B cell (primary cell): ENCODE measurements around the gene RPL10A. TPM values are rescaled to one million over a fixed set of nuclear protein-coding genes. Genes with fewer than 3 reads are reported as not detected.

Experiments used
- ATAC-seq: fragments of 200-7000 bp; cut with Tn5 transposase; one replicate; pipeline ENCODE4 v1.10.0; 2021; ENCODE audit warnings: low read depth, mild to moderate bottlenecking, moderate number of reproducible peaks, moderate library complexity
- CTCF ChIA-PET: fragments of 350-600 bp; sonication (Branson Sonifier 250); formaldehyde crosslinking; loops from one replicate; lab custom pipeline; 2021; ENCODE audit warnings: antibody characterized with exemption, inconsistent platforms; lab: Charles Lee
- POLR2A ChIA-PET: fragments of 350-600 bp; sonication (Branson Sonifier 250); formaldehyde crosslinking; loops from one replicate; lab custom pipeline; 2021; ENCODE audit warnings: antibody characterized with exemption; lab: Charles Lee
- DNase-seq: peaks from one replicate; pipeline ENCODE4 v3.0.0; 2013
- H2AFZ ChIP-seq: 2 replicates; pipeline ENCODE4 v1.6.1; 2012; ENCODE audit warnings: mild to moderate bottlenecking, low read depth, low read length; ENCODE audit not compliant: insufficient read depth, poor library complexity, severe bottlenecking
- H3K27ac ChIP-seq, 2 donors: 1 replicate in 1 of 2; 2 replicates in 1 of 2; pipeline ENCODE4 v1.5.1; 2012 to 2013; ENCODE audit warnings: low read length in 2 of 2, mild to moderate bottlenecking in 2 of 2, moderate library complexity in 1 of 2
- H3K27me3 ChIP-seq, 4 experiments: fragments of 200-600 bp in 1 of 4; sonication (generic) in 1 of 4; replicated peaks in 1 of 4; 1 replicate in 2 of 4; 2 replicates in 2 of 4; pipeline versions ENCODE4 v1.6.1 to v1.7.0; 2013 to 2016; ENCODE audit warnings: low read length in 3 of 4, mild to moderate bottlenecking in 2 of 4, mixed read lengths in 1 of 4, moderate library complexity in 1 of 4; ENCODE audit not compliant: insufficient read depth in 4 of 4, control insufficient read depth in 3 of 4; ENCODE audit errors: control extremely low read depth in 1 of 4
- H3K36me3 ChIP-seq, 2 experiments: replicated peaks in 1 of 2; 1 replicate in 1 of 2; 2 replicates in 1 of 2; pipeline versions ENCODE4 v1.6.1 to v1.7.1; 2013; ENCODE audit warnings: low read length in 1 of 2; ENCODE audit not compliant: insufficient read depth in 2 of 2, control insufficient read depth in 1 of 2; ENCODE audit errors: control extremely low read depth in 1 of 2, extremely low read depth in 1 of 2
- H3K4me1 ChIP-seq, 2 donors: fragments of 200-600 bp in 1 of 2; sonication (generic) in 1 of 2; 1 replicate in 1 of 2; 2 replicates in 1 of 2; pipeline versions ENCODE4 v1.5.1 to v1.6.1; 2013 to 2017; ENCODE audit warnings: low read length in 2 of 2; ENCODE audit not compliant: control insufficient read depth in 2 of 2, insufficient read depth in 2 of 2
- H3K4me2 ChIP-seq: replicated peaks from 2 replicates; pipeline ENCODE3; 2012; ENCODE audit warnings: mild to moderate bottlenecking, low read depth, low read length; ENCODE audit not compliant: poor library complexity, severe bottlenecking
- H3K4me3 ChIP-seq, 5 experiments: fragments of 200-600 bp in 1 of 5; sonication (generic) in 1 of 5; 1 replicate in 3 of 5; 2 replicates in 2 of 5; pipeline versions ENCODE4 v1.5.1 to v1.7.0; 2011 to 2016; ENCODE audit warnings: low read length in 4 of 5, mild to moderate bottlenecking in 4 of 5, low read depth in 2 of 5, control low read depth in 1 of 5, moderate library complexity in 1 of 5; ENCODE audit not compliant: insufficient read depth in 1 of 5; ENCODE audit errors: control extremely low read depth in 1 of 5, extremely low read depth in 1 of 5
- H3K79me2 ChIP-seq: fragments of 200-600 bp; sonication (generic); one replicate; pipeline ENCODE4 v1.6.0; 2016; ENCODE audit warnings: low read length; ENCODE audit not compliant: control insufficient read depth, insufficient read depth
- H3K9ac ChIP-seq: fragments of 200-600 bp; sonication (generic); 2 replicates; pipeline ENCODE4 v1.6.1; 2017; ENCODE audit warnings: mild to moderate bottlenecking, low read length, moderate library complexity
- H3K9me3 ChIP-seq, 3 donors: one replicate each; pipeline versions ENCODE4 v1.6.1 to v1.7.1; 2013; ENCODE audit warnings: low read length in 2 of 3; ENCODE audit not compliant: control insufficient read depth in 2 of 3, insufficient read depth in 1 of 3; ENCODE audit errors: control extremely low read depth in 1 of 3
- H4K20me1 ChIP-seq: 2 replicates; pipeline ENCODE4 v1.6.0; 2012; ENCODE audit warnings: mild to moderate bottlenecking, low read length; ENCODE audit not compliant: insufficient read depth, control insufficient read depth, poor library complexity, severe bottlenecking
- H3K27ac Mint-ChIP-seq: one replicate; pipeline ENCODE4 v1.8.0; 2021; ENCODE audit warnings: mixed read lengths
- H3K27me3 Mint-ChIP-seq: one replicate; pipeline ENCODE4 v1.8.0; 2021; ENCODE audit warnings: mixed read lengths
- H3K4me1 Mint-ChIP-seq: one replicate; pipeline ENCODE4 v1.8.0; 2021; ENCODE audit warnings: mixed read lengths
- H3K4me3 Mint-ChIP-seq: one replicate; pipeline ENCODE4 v1.8.0; 2021; ENCODE audit warnings: mixed read lengths
- H3K9me3 Mint-ChIP-seq: one replicate; pipeline ENCODE4 v1.8.0; 2022; ENCODE audit warnings: mixed read lengths; ENCODE audit not compliant: insufficient read depth
- EZH2 ChIP-seq: IDR thresholded peaks from 2 replicates; pipeline ENCODE4 v1.6.1; 2012; ENCODE audit warnings: borderline replicate concordance, low read depth, mild to moderate bottlenecking, moderate library complexity, low read length; ENCODE audit not compliant: insufficient read depth, poor library complexity, severe bottlenecking
- WGBS: methylation state at CpG from one replicate; pipeline ENCODE4 v1.1.5; 2013; ENCODE audit warnings: missing lambda C conversion rate; ENCODE audit not compliant: insufficient coverage; 5-methylcytosine and 5-hydroxymethylcytosine counted together
- intact Hi-C: fragments of 100-400 bp; cut with micrococcal nuclease; formaldehyde crosslinking; loops from one replicate; pipeline ENCODE4 v1.10.0; 2022
- polyA plus RNA-seq: library from polyadenylated mRNA; depleted of rRNA; stranded (reverse); fragments of >200 nt; gene quantifications from 2 replicates; pipeline ENCODE4 v1.2.3, GENCODE V29; 2012
- total RNA-seq, 2 donors: library from RNA; stranded (reverse); fragments of 120-200 nt in 1 of 2; gene quantifications; 1 replicate in 1 of 2; 2 replicates in 1 of 2; pipeline versions ENCODE4 v1.2.3 to v1.2.4, GENCODE V29; 2013 to 2022
- TF ChIP-seq, protein P1 (sequence below): fragments of 200-600 bp; IDR thresholded peaks from one replicate; pipeline ENCODE4 v1.8.0; 2022; ENCODE audit warnings: antibody characterized with exemption, mild to moderate bottlenecking

RPL10A gene
- total and polyA plus RNA-seq, 2 donors (not counting 1 experiment from before 2014, with no cell fraction given) = 1,687 to 3,150 TPM

DNA sequence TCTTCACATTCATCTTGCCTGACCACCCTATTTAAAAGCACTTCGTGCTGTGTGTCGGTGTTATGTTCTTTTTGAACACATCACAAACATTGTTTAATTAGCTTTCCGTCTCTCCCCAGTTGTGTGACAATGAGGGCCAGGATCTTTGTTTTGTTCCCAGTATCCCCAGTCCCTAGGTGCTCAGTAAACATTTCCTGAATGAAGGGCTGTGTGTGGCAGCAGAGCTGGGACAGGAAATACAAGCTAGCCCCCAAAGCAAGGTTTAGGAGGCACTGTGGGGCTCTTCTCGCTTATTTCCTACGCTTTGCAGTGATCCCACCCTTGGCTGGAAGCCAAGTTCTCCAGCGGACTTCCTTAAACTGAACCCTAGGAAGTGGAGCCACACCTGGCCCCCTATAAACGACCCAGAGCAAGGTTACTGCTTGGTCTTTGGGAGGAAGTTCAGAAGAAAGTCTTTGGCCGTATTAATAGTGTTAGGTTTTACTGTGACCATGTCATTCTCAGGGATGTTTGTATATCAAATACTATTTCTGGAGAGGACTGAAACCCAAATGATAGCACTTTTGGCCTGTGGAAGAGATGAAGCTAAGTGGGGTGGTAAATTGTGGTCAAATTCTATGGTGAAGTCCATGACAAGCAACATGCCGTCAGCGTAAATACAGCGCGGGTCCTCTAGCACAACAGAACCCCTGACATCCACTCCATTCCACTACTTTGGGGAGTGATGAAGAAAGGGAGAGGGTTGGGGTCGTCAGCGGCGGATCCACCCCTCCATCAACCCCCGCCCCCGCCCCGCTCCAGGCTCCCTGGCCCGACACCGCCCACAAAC, 16.6 kb upstream of the RPL10A start:
- H3K4me3 Mint-ChIP-seq = peak overlapping the region; percentile 84
- ChIA-PET CTCF (interaction anchor here (0.6 to 11.4 kb wide), 17 partner anchors 17 to 187 kb away, joined by 3 to 205 read pairs (median 5); partner anchors contain the start of genes DEF6, PPARD and RPL10A), POLR2A (interaction anchor here (0.9 to 2.3 kb wide), 5 partner anchors 16 to 155 kb away, joined by 3 to 7 read pairs (median 3); partner anchors contain the start of gene RPL10A)
- no peak for TF ChIP-seq EZH2
- TF ChIP-seq, protein P1, sequence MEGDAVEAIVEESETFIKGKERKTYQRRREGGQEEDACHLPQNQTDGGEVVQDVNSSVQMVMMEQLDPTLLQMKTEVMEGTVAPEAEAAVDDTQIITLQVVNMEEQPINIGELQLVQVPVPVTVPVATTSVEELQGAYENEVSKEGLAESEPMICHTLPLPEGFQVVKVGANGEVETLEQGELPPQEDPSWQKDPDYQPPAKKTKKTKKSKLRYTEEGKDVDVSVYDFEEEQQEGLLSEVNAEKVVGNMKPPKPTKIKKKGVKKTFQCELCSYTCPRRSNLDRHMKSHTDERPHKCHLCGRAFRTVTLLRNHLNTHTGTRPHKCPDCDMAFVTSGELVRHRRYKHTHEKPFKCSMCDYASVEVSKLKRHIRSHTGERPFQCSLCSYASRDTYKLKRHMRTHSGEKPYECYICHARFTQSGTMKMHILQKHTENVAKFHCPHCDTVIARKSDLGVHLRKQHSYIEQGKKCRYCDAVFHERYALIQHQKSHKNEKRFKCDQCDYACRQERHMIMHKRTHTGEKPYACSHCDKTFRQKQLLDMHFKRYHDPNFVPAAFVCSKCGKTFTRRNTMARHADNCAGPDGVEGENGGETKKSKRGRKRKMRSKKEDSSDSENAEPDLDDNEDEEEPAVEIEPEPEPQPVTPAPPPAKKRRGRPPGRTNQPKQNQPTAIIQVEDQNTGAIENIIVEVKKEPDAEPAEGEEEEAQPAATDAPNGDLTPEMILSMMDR = no peak
- WGBS = 31% methylated on average over 7 of the region's 20 CpGs
- peak overlapping the region; percentile 88 for H3K9ac ChIP-seq
- DNase-seq (no peak), ATAC-seq (no peak)
- H3K4me3 ChIP-seq = peak overlapping the region; percentile 70 to 89 (median 79)
- H3K79me2 ChIP-seq = peaks cover 4% of the 10 kb centered on the region
- H3K36me3 ChIP-seq = peaks cover 0 to 5% of the 10 kb centered on the region in 2 experiments
- intact Hi-C loops = loop anchor here (1.0 to 5.0 kb wide), 5 partner anchors 17 to 576 kb away; partner anchors contain the start of genes ARMC12, MAPK14, RPL10A and TEAD3
- H2AFZ ChIP-seq = peak overlapping the region; percentile 86
- peak overlapping the region; percentile 6 to 23 for H3K27ac ChIP-seq
- no peaks in the 10 kb centered on the region for H3K9me3 Mint-ChIP-seq
- no peaks in the 10 kb centered on the region for H3K9me3 ChIP-seq
- H3K27me3 Mint-ChIP-seq = no peaks in the 10 kb centered on the region
- peaks cover 14 to 21% of the 10 kb centered on the region in 2 donors for H3K4me1 ChIP-seq
- H3K4me1 Mint-ChIP-seq = peaks cover 33% of the 10 kb centered on the region
- H3K27me3 ChIP-seq = no peaks in the 10 kb centered on the region
- peaks cover 8% of the 10 kb centered on the region for H4K20me1 ChIP-seq
- H3K4me2 ChIP-seq = peak overlapping the region; percentile 96
- H3K27ac Mint-ChIP-seq = peak overlapping the region; percentile 57
